GM20000 (cell line): ENCODE measurements around the gene XRCC4.

Experiments
- DNase-seq: peaks from one replicate; pipeline ENCODE4 v3.0.0; 2012; ENCODE audit warnings: low spot score
- CTCF ChIP-seq: IDR thresholded peaks from 2 replicates; pipeline ENCODE4 v1.5.1; 2012; ENCODE audit warnings: mild to moderate bottlenecking, control low read depth; ENCODE audit errors: extremely low read depth, missing control alignments

The XRCC4 gene

DNA sequence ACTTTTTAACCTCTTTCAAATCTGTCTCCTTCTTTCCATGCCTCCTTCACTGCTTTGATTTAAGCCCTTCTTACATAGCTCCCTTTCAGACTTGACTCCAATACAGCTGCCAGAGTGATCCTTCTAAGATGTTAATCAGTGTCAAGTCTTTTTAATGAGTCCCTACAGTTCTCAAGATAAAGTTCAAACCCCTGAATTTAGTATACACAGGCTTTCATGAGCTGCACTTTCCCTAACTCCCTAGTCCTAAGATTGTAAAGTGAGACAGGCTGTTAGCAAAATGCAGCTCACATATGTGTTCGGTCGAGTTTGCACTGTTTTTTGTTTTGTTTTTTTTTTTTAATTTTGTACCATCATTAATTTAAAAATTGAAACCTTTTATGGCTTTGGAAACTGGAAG is 203.8 kb downstream of the XRCC4 start:
- no peak for TF ChIP-seq CTCF
- DNase-seq: no peak

DNA sequence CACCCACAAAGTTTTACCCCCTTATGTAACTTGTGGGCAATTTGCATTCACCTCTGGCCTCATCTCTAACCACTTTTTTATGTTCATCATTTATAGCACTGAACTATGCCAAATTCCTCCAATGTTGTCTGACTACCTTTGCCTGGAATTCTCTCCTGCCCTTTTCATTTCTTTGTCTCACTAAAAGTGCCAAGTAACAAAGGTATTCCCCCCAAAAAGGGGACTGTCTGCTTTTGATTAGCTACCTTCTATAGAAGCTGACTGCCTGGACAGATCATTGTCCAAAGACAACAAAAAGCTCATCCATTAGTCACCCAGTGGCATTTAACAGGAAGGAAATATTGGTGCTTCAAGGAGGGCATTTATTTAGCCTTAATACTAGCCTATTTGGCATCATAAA is 204.3 kb downstream of the XRCC4 start:
- DNase-seq: no peak
- no peak for TF ChIP-seq CTCF

GRCh38 chr5:83283761-83284160 is 206.4 kb downstream of the XRCC4 start:
- TF ChIP-seq CTCF: no peak
- DNase-seq: no peak

GRCh38 chr5:83285661-83286398 is 208.5 kb downstream of the XRCC4 start:
- no peak for TF ChIP-seq CTCF
- DNase-seq: no peak

DNA sequence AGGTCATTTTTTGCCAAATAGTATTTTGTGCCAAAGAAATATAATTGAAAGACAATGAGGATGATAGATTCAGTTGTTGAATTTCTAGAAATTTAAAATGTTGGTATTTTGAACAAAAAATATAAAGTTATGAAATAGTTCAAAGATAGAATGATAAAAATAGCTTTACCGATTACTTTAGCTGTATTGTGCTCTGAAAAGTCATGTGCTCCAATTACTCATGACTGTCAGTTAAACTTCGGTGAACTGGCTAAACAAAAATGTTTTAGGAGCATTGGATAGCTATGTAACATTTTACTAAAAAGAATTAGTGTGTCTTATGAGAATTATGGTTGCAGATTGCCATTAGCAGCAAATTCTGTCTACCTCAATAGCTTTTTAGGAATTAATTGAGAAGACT is 216.9 kb downstream of the XRCC4 start:
- no peak for DNase-seq
- no peak for TF ChIP-seq CTCF

- no peak for TF ChIP-seq CTCF
- no peak for DNase-seq
Measured at GRCh38 chr5:83299353-83299752, 222.0 kb downstream of the XRCC4 start.

GRCh38 chr5:83306572-83307241 is 229.4 kb downstream of the XRCC4 start:
- DNase-seq: peak; percentile 63
- no peak for TF ChIP-seq CTCF
